Measurements from ENCODE around the gene POLR3B.

DNA sequence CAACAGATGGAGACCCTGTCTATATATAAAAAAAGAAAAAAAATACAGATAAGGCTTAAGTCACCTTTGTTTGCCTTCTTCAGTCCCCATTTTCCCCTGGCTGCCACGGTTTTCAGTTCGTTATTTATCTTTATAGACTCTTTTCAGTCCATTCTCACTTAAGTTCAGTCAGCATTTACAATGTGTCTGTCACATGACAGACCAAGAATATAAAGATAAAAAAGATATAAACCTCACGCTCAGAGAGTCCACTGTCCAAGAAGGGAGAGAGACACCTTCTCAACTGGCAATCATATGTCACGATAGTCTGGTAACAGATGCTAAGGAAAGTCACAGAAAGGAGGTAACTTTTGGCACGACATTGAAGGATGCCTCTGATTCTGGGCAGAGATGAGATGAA is 13.4 kb upstream of the POLR3B start:
- no peak for TF ChIP-seq POLR2A (IDR thresholded peaks at IDR 0.05; ENCODE audit: low read length)
- TF ChIP-seq GATA1 (IDR thresholded peaks at IDR 0.05; ENCODE audit: low read depth, low read length) = no peak
